Esophagus muscularis mucosa (tissue), 4 donors: ENCODE results near the gene TTC19.

ENCODE experiments used
- CTCF ChIP-seq, 3 experiments: fragments of 200-600 bp in 2 of 3; fragments of 450-650 bp in 1 of 3; sonication (generic) in 2 of 3; IDR thresholded peaks; one replicate each; pipeline ENCODE4 v1.5.1; 2017 to 2019; ENCODE audit warnings: antibody characterized with exemption in 3 of 3, mild to moderate bottlenecking in 2 of 3, moderate library complexity in 1 of 3
- EP300 ChIP-seq: sonication (generic); formaldehyde crosslinking; IDR thresholded peaks from one replicate; pipeline ENCODE4 v1.6.1; 2017; ENCODE audit warnings: antibody characterized with exemption
- POLR2A ChIP-seq: fragments of 450-650 bp; IDR thresholded peaks from one replicate; pipeline ENCODE4 v1.6.1; 2017; ENCODE audit warnings: antibody characterized with exemption, moderate library complexity, mild to moderate bottlenecking, low read depth
- POLR2AphosphoS5 ChIP-seq, 2 donors: sonication (generic); formaldehyde crosslinking; IDR thresholded peaks; one replicate each; pipeline ENCODE4 v1.6.1; 2017; ENCODE audit warnings: antibody characterized with exemption in 2 of 2

- TF ChIP-seq CTCF (IDR thresholded peaks at IDR 0.05), result no peak
- TF ChIP-seq POLR2A, result no peak
- no peak for TF ChIP-seq POLR2AphosphoS5 (IDR thresholded peaks at IDR 0.05)
- no peak for TF ChIP-seq EP300
Measured at GRCh38 chr17:15966183-15966878, 33.3 kb upstream of the TTC19 start.
